ENCODE data around the gene KLHL26.
"Not testable (repeated sequence)": the region's sequence is repeated elsewhere in the genome, so short reads cannot be mapped to it uniquely, and the experiment has no call there.

Gene KLHL26

DNA sequence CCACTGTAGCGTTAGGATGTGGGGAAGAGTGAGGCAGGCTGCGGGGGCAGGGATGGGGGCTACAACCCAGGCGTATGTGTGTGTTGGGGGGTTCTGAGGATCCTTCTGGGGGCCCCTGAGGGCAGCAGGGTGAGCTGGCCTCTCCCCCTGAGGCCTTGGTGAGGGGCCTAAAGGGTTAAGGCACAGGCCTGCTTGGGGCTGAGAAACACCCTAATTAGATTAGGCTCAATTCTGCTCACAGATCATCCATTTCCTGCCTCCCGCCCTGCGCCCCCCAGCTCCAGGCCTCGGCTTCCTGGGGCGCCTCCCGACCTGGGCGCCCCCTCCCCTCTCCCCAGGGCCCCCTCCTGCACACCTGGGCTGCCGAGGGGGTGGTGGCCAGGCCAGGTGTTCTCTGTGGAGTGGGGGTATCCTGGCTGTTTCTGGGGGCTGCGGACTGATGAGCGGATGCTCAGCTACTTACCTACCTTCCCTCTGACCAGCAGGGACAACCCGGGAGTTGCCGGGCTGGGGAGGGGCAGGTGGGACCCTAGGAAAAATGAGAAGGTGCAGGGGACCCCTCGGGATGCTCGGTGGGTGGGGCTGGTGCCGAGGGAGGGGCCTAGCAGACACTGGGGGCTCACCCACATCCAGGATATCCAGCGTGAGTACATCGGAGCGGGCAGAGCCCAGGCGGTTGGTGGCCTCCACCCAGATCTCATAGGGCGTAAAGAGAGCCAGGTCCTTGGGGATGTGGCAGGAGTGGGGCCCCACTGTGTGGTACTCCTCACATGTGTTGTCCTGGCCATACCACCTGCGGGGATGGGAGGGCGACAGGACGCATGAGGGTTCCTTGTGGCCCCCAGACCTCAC lies 38.8 kb upstream of the KLHL26 start:
- H3K27ac ChIP-seq = no peak overlapping the region
- TF ChIP-seq, protein P1, sequence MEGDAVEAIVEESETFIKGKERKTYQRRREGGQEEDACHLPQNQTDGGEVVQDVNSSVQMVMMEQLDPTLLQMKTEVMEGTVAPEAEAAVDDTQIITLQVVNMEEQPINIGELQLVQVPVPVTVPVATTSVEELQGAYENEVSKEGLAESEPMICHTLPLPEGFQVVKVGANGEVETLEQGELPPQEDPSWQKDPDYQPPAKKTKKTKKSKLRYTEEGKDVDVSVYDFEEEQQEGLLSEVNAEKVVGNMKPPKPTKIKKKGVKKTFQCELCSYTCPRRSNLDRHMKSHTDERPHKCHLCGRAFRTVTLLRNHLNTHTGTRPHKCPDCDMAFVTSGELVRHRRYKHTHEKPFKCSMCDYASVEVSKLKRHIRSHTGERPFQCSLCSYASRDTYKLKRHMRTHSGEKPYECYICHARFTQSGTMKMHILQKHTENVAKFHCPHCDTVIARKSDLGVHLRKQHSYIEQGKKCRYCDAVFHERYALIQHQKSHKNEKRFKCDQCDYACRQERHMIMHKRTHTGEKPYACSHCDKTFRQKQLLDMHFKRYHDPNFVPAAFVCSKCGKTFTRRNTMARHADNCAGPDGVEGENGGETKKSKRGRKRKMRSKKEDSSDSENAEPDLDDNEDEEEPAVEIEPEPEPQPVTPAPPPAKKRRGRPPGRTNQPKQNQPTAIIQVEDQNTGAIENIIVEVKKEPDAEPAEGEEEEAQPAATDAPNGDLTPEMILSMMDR (conservative IDR thresholded peaks at IDR 0.05) = no peak

DNA sequence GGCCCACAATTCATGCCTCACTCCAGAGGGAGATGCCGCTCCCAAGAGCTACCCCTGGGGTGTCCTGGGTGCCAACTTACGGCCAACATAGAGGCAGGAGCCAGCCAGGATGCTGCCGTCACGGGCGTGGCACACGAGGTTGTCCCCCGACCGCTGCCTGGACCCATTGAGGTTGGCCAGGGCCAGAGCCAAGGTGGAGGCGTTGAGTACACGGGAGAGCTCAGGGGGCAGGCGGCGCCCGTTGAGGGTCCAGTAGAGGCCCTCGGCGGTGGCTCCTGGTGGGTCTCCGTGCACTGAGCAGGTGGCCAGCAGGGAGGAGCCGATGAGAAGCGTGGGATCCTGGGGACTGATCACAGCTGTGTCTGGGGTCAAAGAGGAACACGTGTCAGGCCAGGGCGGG lies 37.3 kb upstream of the KLHL26 start:
- TF ChIP-seq, protein P1 (conservative IDR thresholded peaks at IDR 0.05) = no peak
- no peak overlapping the region for H3K27ac ChIP-seq

DNA sequence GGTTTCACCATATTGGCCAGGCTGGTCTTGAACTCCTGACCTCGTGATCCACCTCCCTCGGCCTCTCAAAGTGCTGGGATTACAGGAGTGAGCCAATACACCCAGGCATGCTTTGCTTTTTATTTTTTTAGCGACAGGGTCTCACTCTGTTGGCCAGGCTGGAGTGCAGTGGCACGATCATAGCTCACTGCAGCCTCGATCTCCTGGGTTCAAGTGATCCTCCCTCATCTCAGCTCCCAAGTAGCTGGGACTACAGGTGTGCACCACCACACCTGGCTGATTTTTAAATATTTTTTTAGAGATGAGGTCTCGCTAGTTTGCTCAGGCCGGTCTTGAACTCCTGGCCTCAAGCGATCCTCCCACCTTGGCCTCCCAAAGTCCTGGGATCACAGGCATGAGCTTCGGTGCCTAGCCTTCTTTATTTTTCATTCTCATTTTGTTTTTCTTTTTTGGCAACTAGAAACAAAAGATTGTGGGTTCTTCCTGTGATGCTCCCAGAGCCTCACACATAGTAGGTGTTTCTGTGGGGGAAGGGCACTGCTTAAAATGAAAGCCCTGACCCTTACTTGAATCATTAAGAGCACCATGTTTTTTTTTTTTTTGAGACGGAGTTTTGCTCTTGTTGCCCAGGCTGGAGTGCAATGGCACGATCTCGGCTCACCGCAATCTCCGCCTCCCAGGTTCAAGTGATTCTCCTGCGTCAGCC lies 36.0 kb upstream of the KLHL26 start:
- H3K27ac ChIP-seq = not testable (repeated sequence)

DNA sequence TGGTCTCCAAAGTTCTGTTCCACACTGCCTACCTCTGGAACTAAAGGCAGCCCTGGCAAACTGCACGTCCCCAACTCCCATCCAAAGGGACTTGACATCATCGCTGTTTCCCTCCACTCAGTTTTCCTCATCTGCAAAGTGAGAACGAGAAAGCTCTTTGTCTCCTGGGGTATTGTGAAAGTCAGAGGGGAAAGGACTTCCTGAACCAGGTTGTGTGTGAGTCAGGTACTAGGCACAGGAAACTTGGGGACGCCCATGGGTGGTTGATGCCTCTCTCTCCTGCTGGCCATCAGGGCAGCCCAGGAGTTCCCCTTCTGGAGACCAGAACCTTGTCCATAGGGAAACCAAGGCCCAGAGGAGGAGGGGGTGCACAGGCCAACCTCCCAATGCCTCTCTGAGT lies 35.0 kb upstream of the KLHL26 start:
- no peak overlapping the region for H3K27ac ChIP-seq
- TF ChIP-seq, protein P1 (conservative IDR thresholded peaks at IDR 0.05) = no peak

DNA sequence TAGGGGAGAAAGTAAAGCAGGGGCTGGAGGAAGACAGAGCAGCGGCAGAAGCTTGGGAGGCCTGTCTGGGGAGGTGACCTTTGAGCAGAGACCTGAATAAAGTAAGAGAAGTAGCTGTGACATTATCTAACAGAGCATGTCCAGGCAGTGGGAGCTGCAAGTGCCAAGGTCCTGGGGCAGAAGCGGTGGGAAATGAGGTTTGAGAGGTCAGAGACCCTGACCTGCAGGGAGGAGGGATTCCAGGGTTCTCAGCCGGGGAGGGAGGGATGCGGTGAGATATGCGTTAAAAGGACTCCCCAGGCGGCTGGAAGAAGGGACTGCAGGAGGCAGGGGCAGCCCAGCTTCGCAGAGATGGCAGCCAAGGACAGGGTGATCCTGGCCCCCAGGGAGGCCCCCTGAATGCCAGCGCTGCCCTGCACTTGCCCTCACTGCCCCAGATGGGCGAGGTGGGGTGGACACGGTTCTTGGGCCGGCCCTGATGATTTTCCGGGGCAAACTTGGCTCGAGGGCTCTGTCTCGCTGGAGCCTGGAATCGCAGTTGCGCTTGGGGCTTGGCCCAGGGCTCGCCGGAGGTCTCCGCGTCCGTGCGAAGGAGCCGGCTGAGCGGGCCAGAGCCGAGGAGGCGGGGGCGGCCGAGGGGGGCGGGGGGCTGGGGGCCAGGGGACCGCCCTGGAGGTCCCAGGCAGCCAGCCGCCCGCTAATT lies 33.4 kb upstream of the KLHL26 start:
- H3K27ac ChIP-seq = no peak overlapping the region
- TF ChIP-seq, protein P1 (conservative IDR thresholded peaks at IDR 0.05) = peak; percentile 40

DNA sequence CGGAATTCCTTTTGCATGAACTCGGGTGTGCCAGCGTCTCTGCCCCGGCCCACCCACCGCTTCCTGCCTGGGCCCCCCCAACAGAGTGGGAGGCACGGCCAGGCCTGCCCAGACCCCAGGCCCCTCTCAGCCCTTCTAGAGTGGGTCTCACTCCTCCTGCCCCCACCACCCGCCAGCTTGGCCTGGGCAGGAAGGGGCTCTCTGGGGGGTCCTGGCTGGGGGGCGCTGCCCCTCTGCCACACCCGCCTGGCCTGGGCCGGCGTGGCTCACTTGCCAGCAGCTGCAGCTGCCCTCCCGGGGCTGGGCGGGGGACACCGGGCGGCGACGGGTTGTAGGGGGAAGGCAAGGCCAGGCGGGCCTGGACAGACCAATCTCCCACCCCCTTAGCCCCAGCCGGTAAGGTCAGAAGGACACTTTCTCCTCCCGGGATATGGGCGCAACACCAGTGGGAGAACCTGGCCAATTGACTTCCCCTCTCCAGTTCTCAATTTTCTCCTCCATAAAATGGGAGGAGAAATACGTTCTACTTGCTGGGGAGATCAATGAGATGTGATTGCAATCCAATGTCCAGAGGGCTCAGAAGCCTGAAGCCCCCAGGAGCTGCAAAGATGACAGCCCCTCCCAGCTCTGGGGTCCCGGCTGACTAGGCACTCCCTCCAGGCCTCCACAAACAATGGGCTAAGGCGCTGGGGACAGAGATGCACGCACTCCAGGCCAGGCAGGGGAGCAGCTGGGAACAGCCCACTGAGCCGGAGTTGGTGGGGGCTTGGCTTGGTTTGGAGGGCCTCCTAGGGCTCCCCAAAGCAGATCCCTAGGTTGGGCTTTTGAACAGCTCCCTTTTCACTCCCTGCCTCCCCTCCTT lies 32.6 kb upstream of the KLHL26 start:
- no peak overlapping the region for H3K27ac ChIP-seq
- TF ChIP-seq, protein P1 (conservative IDR thresholded peaks at IDR 0.05) = no peak

DNA sequence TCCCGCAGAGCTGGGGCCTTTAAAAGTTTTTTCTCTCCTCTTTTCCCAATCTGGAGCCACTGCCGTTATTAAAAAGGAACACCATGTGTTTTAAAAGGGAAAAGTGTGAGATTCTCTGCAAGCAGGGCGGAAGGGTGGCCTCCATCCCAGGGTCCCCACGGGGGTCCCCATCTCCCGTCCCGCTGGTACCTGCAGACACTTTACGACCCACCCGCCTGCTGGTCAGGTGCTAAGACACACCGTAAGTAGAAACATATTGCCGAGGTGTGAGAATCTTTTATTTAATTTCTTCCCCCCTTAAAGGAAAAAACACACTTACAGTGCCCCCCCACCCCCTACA lies 32.0 kb upstream of the KLHL26 start:
- no peak overlapping the region for H3K27ac ChIP-seq
- TF ChIP-seq, protein P1 (conservative IDR thresholded peaks at IDR 0.05) = no peak
